H1 (cell line): Measurements from ENCODE around the gene MOB3B. TPM values are rescaled to one million over a fixed set of nuclear protein-coding genes. Genes with fewer than 3 reads are reported as not detected.

ENCODE experiments used
- CTCF ChIA-PET: fragments of 300-600 bp; sonication (Branson Sonifier 250); formaldehyde crosslinking; loops from one replicate; lab custom pipeline; 2021; ENCODE audit not compliant: partially characterized antibody; lab: Charles Lee
- POLR2A ChIA-PET: fragments of 300-600 bp; sonication (Branson Sonifier 250); formaldehyde crosslinking; loops from one replicate; lab custom pipeline; 2021; ENCODE audit warnings: inconsistent platforms; ENCODE audit not compliant: partially characterized antibody; lab: Charles Lee
- DNase-seq, 2 experiments: peaks; one replicate each; pipeline versions ENCODE4 v3.0.0 to v3.0.0-alpha.2; 2010 to 2022; ENCODE audit warnings: low spot score in 2 of 2, low read depth in 1 of 2, mixed read lengths in 1 of 2
- FAIRE-seq: peaks from 2 replicates; lab custom pipeline; 2011; peaks lifted over from hg19 to GRCh38; lab: Jason Lieb, UNC
- H2AFZ ChIP-seq: 2 replicates; pipeline ENCODE4 v1.8.1; 2012; ENCODE audit warnings: low read length, inconsistent platforms
- H2AK5ac ChIP-seq: 2 replicates; pipeline ENCODE4 v1.6.1; 2013; ENCODE audit warnings: low read depth, low read length
- H2BK120ac ChIP-seq: replicated peaks from 2 replicates; pipeline ENCODE3; 2013; ENCODE audit warnings: low read depth, low read length, inconsistent platforms
- H2BK12ac ChIP-seq: 2 replicates; pipeline ENCODE4 v1.6.1; 2013; ENCODE audit warnings: low read depth, low read length
- H2BK15ac ChIP-seq: 2 replicates; pipeline ENCODE4 v1.6.1; 2013; ENCODE audit warnings: low read length
- H2BK20ac ChIP-seq: 2 replicates; pipeline ENCODE4 v1.6.1; 2013; ENCODE audit warnings: low read length
- H2BK5ac ChIP-seq: 2 replicates; pipeline ENCODE4 v1.6.1; 2013; ENCODE audit warnings: low read depth, low read length
- H3K14ac ChIP-seq: 2 replicates; pipeline ENCODE4 v1.6.1; 2013; ENCODE audit warnings: inconsistent platforms; ENCODE audit not compliant: insufficient read length
- H3K18ac ChIP-seq: 2 replicates; pipeline ENCODE4 v1.6.1; 2013; ENCODE audit warnings: low read length; ENCODE audit errors: extremely low read depth
- H3K23ac ChIP-seq: 2 replicates; pipeline ENCODE4 v1.6.1; 2013; ENCODE audit warnings: inconsistent platforms; ENCODE audit not compliant: insufficient read length
- H3K23me2 ChIP-seq: 2 replicates; pipeline ENCODE4 v1.6.1; 2013; ENCODE audit warnings: low read depth, low read length
- H3K27ac ChIP-seq: 2 replicates; pipeline ENCODE4 v1.6.1; 2011; ENCODE audit warnings: low read depth, low read length, inconsistent platforms
- H3K27me3 ChIP-seq, 4 experiments: replicated peaks in 1 of 4; 1 replicate in 1 of 4; 2 replicates in 3 of 4; pipeline versions ENCODE4 v1.6.1 to v1.8.1; 2011 to 2013; ENCODE audit warnings: low read length in 3 of 4, mild to moderate bottlenecking in 3 of 4, inconsistent platforms in 2 of 4, mixed read lengths in 2 of 4, moderate library complexity in 1 of 4; ENCODE audit not compliant: control insufficient read depth in 3 of 4, insufficient read depth in 3 of 4; ENCODE audit errors: extremely low read depth in 1 of 4
- H3K36me3 ChIP-seq, 4 experiments: 2 replicates each; pipeline versions ENCODE4 v1.6.1 to v1.8.1; 2011 to 2013; ENCODE audit warnings: mild to moderate bottlenecking in 4 of 4, low read length in 3 of 4, moderate library complexity in 2 of 4, control low read depth in 1 of 4, inconsistent platforms in 1 of 4; ENCODE audit not compliant: insufficient read depth in 4 of 4, control insufficient read depth in 2 of 4
- H3K4ac ChIP-seq: replicated peaks from 2 replicates; pipeline ENCODE3; 2013; ENCODE audit warnings: low read length, low read depth, mixed read lengths, inconsistent platforms; ENCODE audit not compliant: insufficient read length
- H3K4me1 ChIP-seq, 4 experiments: replicated peaks in 1 of 4; 1 replicate in 1 of 4; 2 replicates in 3 of 4; pipeline versions ENCODE4 v1.6.1 to v1.8.1; 2011 to 2013; ENCODE audit warnings: low read length in 3 of 4, inconsistent platforms in 2 of 4, mixed read lengths in 1 of 4; ENCODE audit not compliant: insufficient read depth in 4 of 4, control insufficient read depth in 3 of 4
- H3K4me2 ChIP-seq, 2 experiments: 2 replicates each; pipeline versions ENCODE4 v1.6.1 to v1.8.1; 2011 to 2013; ENCODE audit warnings: low read depth in 2 of 2, low read length in 2 of 2, control low read depth in 1 of 2, inconsistent platforms in 1 of 2, mild to moderate bottlenecking in 1 of 2; ENCODE audit not compliant: insufficient read depth in 1 of 2
- H3K4me3 ChIP-seq, 4 experiments: fragments of 200-600, 300-600 bp in 1 of 4; sonication (generic), shearing (Covaris generic), sonication (Bioruptor Twin) in 1 of 4; 2 replicates each; pipeline versions ENCODE4 v1.5.1 to v1.8.1; 2011 to 2016; ENCODE audit warnings: low read length in 4 of 4, low read depth in 3 of 4, control low read depth in 2 of 4, inconsistent platforms in 2 of 4, mild to moderate bottlenecking in 2 of 4, mixed read lengths in 1 of 4, moderate library complexity in 1 of 4; ENCODE audit not compliant: insufficient read depth in 2 of 4; ENCODE audit errors: extremely low read depth in 1 of 4
- H3K56ac ChIP-seq: replicated peaks from 2 replicates; pipeline ENCODE3; 2013; ENCODE audit warnings: low read depth, mild to moderate bottlenecking, mixed read lengths, low read length, inconsistent platforms; ENCODE audit not compliant: insufficient read length
- H3K79me1 ChIP-seq: 2 replicates; pipeline ENCODE4 v1.6.1; 2013; ENCODE audit warnings: low read depth, low read length, control low read depth
- H3K79me2 ChIP-seq, 2 experiments: 2 replicates each; pipeline versions ENCODE4 v1.6.1 to v1.8.1; 2012 to 2013; ENCODE audit warnings: low read length in 2 of 2, mild to moderate bottlenecking in 2 of 2, inconsistent platforms in 1 of 2; ENCODE audit not compliant: insufficient read depth in 2 of 2, control insufficient read depth in 1 of 2
- H3K9ac ChIP-seq, 4 experiments: replicated peaks in 1 of 4; 1 replicate in 1 of 4; 2 replicates in 3 of 4; pipeline versions ENCODE4 v1.6.1 to v1.8.1; 2011 to 2013; ENCODE audit warnings: low read depth in 3 of 4, low read length in 3 of 4, control low read depth in 2 of 4, mild to moderate bottlenecking in 2 of 4, moderate library complexity in 2 of 4, inconsistent platforms in 1 of 4; ENCODE audit errors: extremely low read depth in 1 of 4
- H3K9me3 ChIP-seq, 2 experiments: 2 replicates each; pipeline versions ENCODE4 v1.6.1 to v1.8.1; 2012 to 2013; ENCODE audit warnings: mild to moderate bottlenecking in 2 of 2, moderate library complexity in 2 of 2, control low read depth in 1 of 2, inconsistent platforms in 1 of 2, low read depth in 1 of 2, low read length in 1 of 2, mixed read lengths in 1 of 2; ENCODE audit not compliant: insufficient read depth in 2 of 2
- H4K20me1 ChIP-seq, 2 experiments: replicated peaks in 1 of 2; 2 replicates each; pipeline versions ENCODE3 to v1.8.1; 2011 to 2013; ENCODE audit warnings: inconsistent platforms in 2 of 2, low read length in 2 of 2, mild to moderate bottlenecking in 1 of 2; ENCODE audit not compliant: insufficient read depth in 2 of 2, control insufficient read depth in 1 of 2
- H4K5ac ChIP-seq: 2 replicates; pipeline ENCODE4 v1.6.1; 2013; ENCODE audit warnings: low read length, low read depth, mixed read lengths, inconsistent platforms; ENCODE audit not compliant: insufficient read length
- H4K8ac ChIP-seq: 2 replicates; pipeline ENCODE4 v1.8.0; 2013; ENCODE audit warnings: mild to moderate bottlenecking, moderate library complexity, low read length, inconsistent platforms; ENCODE audit not compliant: insufficient read depth; ENCODE audit errors: extremely low read depth
- H4K91ac ChIP-seq: replicated peaks from 2 replicates; pipeline ENCODE3; 2013; ENCODE audit warnings: low read length, mixed read lengths, inconsistent platforms; ENCODE audit not compliant: insufficient read length
- EP300 ChIP-seq, 2 experiments: IDR thresholded peaks; 1 replicate in 1 of 2; 2 replicates in 1 of 2; pipeline ENCODE4 v1.6.1; 2011 to 2012; ENCODE audit warnings: low read depth in 2 of 2, low read length in 2 of 2, mild to moderate bottlenecking in 2 of 2, borderline replicate concordance in 1 of 2, inconsistent platforms in 1 of 2, moderate library complexity in 1 of 2
- EZH2 ChIP-seq: fragments of 200-600 bp; sonication (generic); IDR thresholded peaks from 2 replicates; pipeline ENCODE4 v1.7.1; 2012; ENCODE audit warnings: low read depth, mild to moderate bottlenecking, moderate library complexity, low read length, inconsistent platforms; ENCODE audit not compliant: severe bottlenecking
- KDM4A ChIP-seq: IDR thresholded peaks from one replicate; pipeline ENCODE4 v1.7.1; 2012; ENCODE audit warnings: low read depth, mild to moderate bottlenecking, moderate library complexity, low read length, inconsistent platforms; ENCODE audit not compliant: severe bottlenecking
- polyA plus RNA-seq, 7 experiments: library from polyadenylated mRNA; depleted of rRNA in 3 of 7; stranded (reverse) in 5 of 7; unstranded in 2 of 7; fragments of >200 nt in 5 of 7; fragments of 200-250 nt in 2 of 7; gene quantifications; 1 replicate in 5 of 7; 2 replicates in 1 of 7; 4 replicates in 1 of 7; pipeline versions ENCODE4 v1.2.1 to v1.2.3, GENCODE V29; 2011 to 2013; ENCODE audit warnings: missing spikeins in 2 of 7, mixed read lengths in 2 of 7
- total RNA-seq: library from RNA; stranded (reverse); fragmentation: NEBNext Ultra II Directional; extraction: Animal tissue kit (Norgen Biotek cat#: 25700); gene quantifications from 2 replicates; pipeline ENCODE4 v1.2.1, GENCODE V29; 2021

Gene MOB3B
- total and polyA plus RNA-seq, 2 of the 8 experiments (the other 6 are each of a cell fraction or from before 2014, with no cell fraction given): 12.7 to 16.1 TPM

GRCh38 chr9:27504259-27504658 is 25.4 kb downstream of the MOB3B start:
- Histone ChIP-seq H3K27me3 (no peaks in the 10 kb centered on the region), H2AK5ac (0 out of 2 replicates have a peak overlapping the region, but pooled peaks have one; percentile 5), H3K18ac (no peak overlapping the region), H2BK15ac (no peak overlapping the region), H3K14ac (no peak overlapping the region), H3K9me3 (no peaks in the 10 kb centered on the region), H2BK12ac (no peak overlapping the region), H2AFZ (no peak overlapping the region), H4K20me1 (no peaks in the 10 kb centered on the region), H3K23me2 (no peaks in the 10 kb centered on the region), H3K36me3 (peaks cover 0 to 6% (median 0%) of the 10 kb centered on the region in 4 experiments; a peak in 1 of 8 replicates), H3K23ac (no peak overlapping the region), H3K4me2 (no peak overlapping the region), H3K79me1 (no peaks in the 10 kb centered on the region), H2BK120ac (no peak overlapping the region), H3K79me2 (peaks cover 3 to 6% of the 10 kb centered on the region in 2 experiments; a peak in 2 of 4 replicates), H4K5ac (no peak overlapping the region), H3K9ac (no peak overlapping the region), H2BK5ac (no peak overlapping the region), H4K8ac (no peak overlapping the region), H2BK20ac (no peak overlapping the region), H3K4ac (no peak overlapping the region), H3K4me1 (peaks cover 0 to 5% (median 2%) of the 10 kb centered on the region in 4 experiments; a peak in 3 of 7 replicates), H3K4me3 (no peak overlapping the region), H3K56ac (no peak overlapping the region), H4K91ac (no peak overlapping the region), H3K27ac (no peak overlapping the region)
- FAIRE-seq (no peak), DNase-seq (no peak)
- CTCF ChIA-PET: no interaction called here
- POLR2A ChIA-PET: no interaction called here
- no peak for TF ChIP-seq EZH2
- TF ChIP-seq KDM4A: no peak
- TF ChIP-seq EP300 (IDR thresholded peaks at IDR 0.05; ENCODE audit: borderline replicate concordance in 1 of 2, low read depth in 2 of 2, low read length in 2 of 2): no peak
